GM12878 (cell line): Measurements from ENCODE around the gene DDX31. TPM values are rescaled to one million over a fixed set of nuclear protein-coding genes. Genes with fewer than 3 reads are reported as not detected.

Experiments
- ATAC-seq: fragments of 200-7000 bp; cut with Tn5 transposase; 3 replicates; pipeline ENCODE4 v1.9.1; 2020; ENCODE audit warnings: mild to moderate bottlenecking, moderate library complexity
- BruUV-seq: library from RNA; stranded (reverse); fragments of 400-500 nt; replicated peaks from 2 replicates; lab custom pipeline; 2021; lab: Mats Ljungman, UMichigan
- CTCF ChIA-PET: fragments of 300-600 bp; sonication (Branson Sonifier 250); formaldehyde crosslinking; extraction: SDS; loops from one replicate; lab custom pipeline; 2021; ENCODE audit warnings: inconsistent platforms; lab: Yijun Ruan, JAX
- POLR2A ChIA-PET: fragments of 350-600 bp; formaldehyde crosslinking; extraction: SDS; loops from one replicate; lab custom pipeline; 2021; ENCODE audit warnings: inconsistent platforms; lab: Charles Lee
- RAD21 ChIA-PET: fragments of 300-600 bp; sonication (Branson Sonifier 250); formaldehyde crosslinking; loops from one replicate; lab custom pipeline; 2023; ENCODE audit warnings: antibody characterized with exemption; ENCODE audit not compliant: unreplicated experiment; lab: Charles Lee
- SMC1A ChIA-PET: fragments of 300-600 bp; sonication (Branson Sonifier 250); formaldehyde crosslinking; loops from one replicate; lab custom pipeline; 2023; ENCODE audit not compliant: unreplicated experiment, uncharacterized antibody; lab: Charles Lee
- DNase-seq: peaks from one replicate; pipeline ENCODE4 v3.0.0-alpha.2; 2011; ENCODE audit warnings: low read depth, low spot score
- FAIRE-seq: peaks from 3 replicates; lab custom pipeline; 2011; peaks lifted over from hg19 to GRCh38; lab: Jason Lieb, UNC
- H2AFZ ChIP-seq: 2 replicates; pipeline ENCODE4 v1.6.0; 2011; ENCODE audit warnings: low read depth, low read length, control low read depth; ENCODE audit not compliant: control insufficient read depth
- H3K27ac ChIP-seq: 2 replicates; pipeline ENCODE4 v1.5.1; 2011; ENCODE audit warnings: control low read depth; ENCODE audit not compliant: control insufficient read depth, insufficient read depth
- H3K27me3 ChIP-seq, 2 experiments: replicated peaks in 1 of 2; 2 replicates each; pipeline versions ENCODE4 v1.6.0 to v1.6.1; 2011; ENCODE audit warnings: low read length in 1 of 2; ENCODE audit not compliant: control insufficient read depth in 2 of 2, insufficient read depth in 2 of 2
- H3K36me3 ChIP-seq, 2 experiments: 2 replicates each; pipeline ENCODE4 v1.5.1; 2011; ENCODE audit warnings: low read length in 1 of 2; ENCODE audit not compliant: control insufficient read depth in 2 of 2, insufficient read depth in 2 of 2
- H3K4me1 ChIP-seq: 2 replicates; pipeline ENCODE4 v1.6.1; 2011; ENCODE audit warnings: mild to moderate bottlenecking, low read length, moderate library complexity, mixed read lengths; ENCODE audit not compliant: control insufficient read depth, insufficient read depth
- H3K4me2 ChIP-seq: 2 replicates; pipeline ENCODE4 v1.6.0; 2011; ENCODE audit warnings: control low read depth; ENCODE audit not compliant: control insufficient read depth, insufficient read depth
- H3K4me3 ChIP-seq: fragments of 200-600 bp; sonication (generic); 2 replicates; pipeline ENCODE4 v1.5.1; 2016
- H3K79me2 ChIP-seq: 2 replicates; pipeline ENCODE4 v1.6.0; 2011; ENCODE audit warnings: low read length; ENCODE audit not compliant: control insufficient read depth, insufficient read depth
- H3K9ac ChIP-seq: 2 replicates; pipeline ENCODE4 v1.8.0; 2011; ENCODE audit warnings: low read length, control low read depth, mixed read lengths; ENCODE audit not compliant: control insufficient read depth, insufficient read depth
- H3K9me3 ChIP-seq: replicated peaks from 3 replicates; pipeline ENCODE4 v1.5.1; 2011; ENCODE audit warnings: mild to moderate bottlenecking, low read length; ENCODE audit not compliant: control insufficient read depth, insufficient read depth
- H4K20me1 ChIP-seq: 2 replicates; pipeline ENCODE4 v1.6.0; 2011; ENCODE audit not compliant: control insufficient read depth, insufficient read depth
- CBX3 ChIP-seq: fragments of 200-600 bp; sonication (generic); IDR thresholded peaks from 2 replicates; pipeline ENCODE4 v1.6.1; 2016; ENCODE audit warnings: low read depth, borderline replicate concordance
- CREM ChIP-seq: IDR thresholded peaks from 2 replicates; pipeline ENCODE4 v1.6.1; 2014; ENCODE audit warnings: antibody characterized with exemption, low read depth
- GATAD2B ChIP-seq: fragments of 450-650 bp; conservative IDR thresholded peaks from 2 replicates; pipeline ENCODE4 v1.6.1; 2017; ENCODE audit warnings: low read depth, mild to moderate bottlenecking, moderate library complexity
- IKZF2 ChIP-seq, 2 experiments: fragments of 450-650 bp; IDR thresholded peaks; 2 replicates each; pipeline ENCODE4 v1.6.1; 2017; ENCODE audit warnings: mild to moderate bottlenecking in 2 of 2, moderate library complexity in 2 of 2
- IRF4 ChIP-seq: IDR thresholded peaks from 2 replicates; pipeline ENCODE4 v1.6.1; 2011; ENCODE audit warnings: low read depth, low read length
- JUNB ChIP-seq: IDR thresholded peaks from 2 replicates; pipeline ENCODE4 v1.6.1; 2016; ENCODE audit warnings: antibody characterized with exemption, mild to moderate bottlenecking
- KAT2A ChIP-seq: conservative IDR thresholded peaks from 2 replicates; pipeline ENCODE4 v1.6.1; 2011; ENCODE audit warnings: low read depth, low read length; ENCODE audit not compliant: control insufficient read depth
- MTA2 ChIP-seq: fragments of 450-650 bp; IDR thresholded peaks from 2 replicates; pipeline ENCODE4 v1.6.1; 2016; ENCODE audit warnings: low read depth, mild to moderate bottlenecking, moderate library complexity
- MXI1 ChIP-seq: fragments of 150-350 bp; IDR thresholded peaks from 2 replicates; pipeline ENCODE4 v1.6.1; 2011; ENCODE audit warnings: low read depth, mild to moderate bottlenecking, inconsistent platforms, low read length, improper control_type of control experiment
- POLR2AphosphoS2 ChIP-seq: IDR thresholded peaks from 2 replicates; pipeline ENCODE4 v1.6.1; 2011; ENCODE audit warnings: low read depth, mild to moderate bottlenecking, low read length, improper control_type of control experiment, moderate library complexity
- SIN3A ChIP-seq: IDR thresholded peaks from 2 replicates; pipeline ENCODE4 v1.6.1; 2012; ENCODE audit warnings: low read depth, low read length, improper control_type of control experiment
- SMARCA5 ChIP-seq: fragments of 450-650 bp; IDR thresholded peaks from 2 replicates; pipeline ENCODE4 v1.6.1; 2017; ENCODE audit warnings: mild to moderate bottlenecking
- SMC3 ChIP-seq: IDR thresholded peaks from 2 replicates; pipeline ENCODE4 v1.6.1; 2011; ENCODE audit warnings: low read length, improper control_type of control experiment, borderline replicate concordance
- STAT1 ChIP-seq: fragments of 450-650 bp; conservative IDR thresholded peaks from 2 replicates; pipeline ENCODE4 v1.6.1; 2014; ENCODE audit warnings: antibody characterized with exemption, mild to moderate bottlenecking
- STAT3 ChIP-seq: IDR thresholded peaks from 2 replicates; pipeline ENCODE4 v1.6.1; 2011; ENCODE audit warnings: low read depth, low read length, improper control_type of control experiment
- SUPT20H ChIP-seq: IDR thresholded peaks from 2 replicates; pipeline ENCODE4 v1.6.1; 2011; ENCODE audit warnings: low read depth, mild to moderate bottlenecking, low read length, moderate library complexity, borderline replicate concordance; ENCODE audit not compliant: control insufficient read depth
- TCF3 ChIP-seq: IDR thresholded peaks from 2 replicates; pipeline ENCODE4 v1.6.1; 2012; ENCODE audit warnings: low read depth, mild to moderate bottlenecking, low read length, borderline replicate concordance; ENCODE audit not compliant: insufficient read depth
- WRNIP1 ChIP-seq: IDR thresholded peaks from 2 replicates; pipeline ENCODE4 v1.6.1; 2011; ENCODE audit warnings: low read depth, low read length, improper control_type of control experiment, borderline replicate concordance
- WGBS: methylation state at CpG from one replicate; pipeline ENCODE4 v1.1.6; 2016; ENCODE audit warnings: low lambda C conversion rate; ENCODE audit not compliant: insufficient replicate concordance, insufficient coverage; ENCODE audit errors: missing lambda C conversion rate; 5-methylcytosine and 5-hydroxymethylcytosine counted together
- in situ Hi-C: fragments of 300-500 bp; cut with MboI; formaldehyde crosslinking; loops from 9 replicates; pipeline ENCODE4 v1.14.3; 2018; ENCODE audit warnings: mixed read lengths
- intact Hi-C: fragments of 100-400 bp; cut with micrococcal nuclease; formaldehyde crosslinking; loops from one replicate; pipeline ENCODE4 v1.14.2; 2022; ENCODE audit not compliant: unreplicated experiment
- polyA plus RNA-seq, 11 experiments: library from polyadenylated mRNA; depleted of rRNA in 4 of 11; unstranded in 6 of 11; stranded (reverse) in 5 of 11; fragments of >200 nt; fragmentation: Nextera tagmentation in 4 of 11; fragmentation: Illumina TruSeq in 1 of 11; extraction: Ambion mirVana in 4 of 11; extraction: Trizol in 1 of 11; gene quantifications; 1 replicate in 1 of 11; 2 replicates in 10 of 11; pipeline versions ENCODE4 v1.2.1 to v1.2.3, GENCODE V29; 2011 to 2016; ENCODE audit warnings: inconsistent platforms in 2 of 11, missing spikeins in 2 of 11, low read depth in 1 of 11
- total RNA-seq, 4 experiments: library from RNA; depleted of rRNA in 3 of 4; stranded (reverse); fragments of >200 nt in 3 of 4; fragmentation: Illumina TruSeq in 1 of 4; extraction: Trizol in 1 of 4; gene quantifications; 2 replicates each; pipeline versions ENCODE4 v1.2.1 to v1.2.3, GENCODE V29; 2013 to 2021
- TF ChIP-seq, protein P1 (sequence below): IDR thresholded peaks from 2 replicates; pipeline ENCODE4 v1.6.1; 2012; ENCODE audit warnings: improper control_type of control experiment, low read depth, low read length; ENCODE audit not compliant: insufficient replicate concordance
- TF ChIP-seq, protein P2 (sequence below): IDR thresholded peaks from 2 replicates; pipeline ENCODE4 v1.6.1; 2012; ENCODE audit warnings: low read length, inconsistent platforms

The DDX31 gene
- total and polyA plus RNA-seq, 10 of the 15 experiments (the other 5 are each of a cell fraction or from before 2014, with no cell fraction given): 12.1 to 30.8 (median 20.8) TPM

DNA sequence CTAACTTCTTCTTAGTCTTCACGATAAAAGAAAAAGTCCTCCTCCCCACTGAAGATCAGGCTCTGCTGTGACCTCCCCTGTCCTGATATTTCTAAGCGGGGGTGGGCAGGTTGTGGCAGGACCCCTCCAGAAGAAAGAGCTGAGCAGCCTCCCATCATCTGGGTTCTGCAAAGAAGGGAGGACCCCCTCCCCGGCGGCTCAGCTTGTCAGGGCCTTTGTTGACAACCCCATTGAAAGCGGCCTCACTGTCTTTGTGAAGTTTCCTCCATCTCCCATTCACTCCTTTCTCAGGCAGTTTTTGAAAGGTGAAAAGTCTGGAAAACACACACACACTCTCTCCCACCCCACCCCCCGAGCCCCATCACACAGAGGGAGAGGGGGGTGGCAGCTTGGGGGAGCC is 113.5 kb downstream of the DDX31 start:
- in situ Hi-C loops: no loop called here
- FAIRE-seq: no peak
- CTCF ChIA-PET: no interaction called here

More for the DNA sequence above, 113.5 kb downstream of the DDX31 start:
- no peak overlapping the region for H3K4me2 ChIP-seq
- H3K27me3 ChIP-seq: no peaks in the 10 kb centered on the region
- no peaks in the 10 kb centered on the region for H3K4me1 ChIP-seq
- ChIA-PET POLR2A (no interaction called here), SMC1A (no interaction called here), RAD21 (no interaction called here)
- no peak overlapping the region for H2AFZ ChIP-seq
- no peaks in the 10 kb centered on the region for H3K79me2 ChIP-seq
- 50% methylated on average over 6 of the region's 6 CpGs for WGBS
- ATAC-seq (no peak), DNase-seq (no peak)
- no peak overlapping the region for H3K9ac ChIP-seq
- no peaks in the 10 kb centered on the region for H3K36me3 ChIP-seq
- H4K20me1 ChIP-seq: no peaks in the 10 kb centered on the region
- H3K9me3 ChIP-seq: no peaks in the 10 kb centered on the region
- no TSS peak for BruUV-seq
- H3K27ac ChIP-seq: no peak overlapping the region
- intact Hi-C loops: no loop called here
- no peak for TF ChIP-seq SUPT20H
- TF ChIP-seq, protein P1, sequence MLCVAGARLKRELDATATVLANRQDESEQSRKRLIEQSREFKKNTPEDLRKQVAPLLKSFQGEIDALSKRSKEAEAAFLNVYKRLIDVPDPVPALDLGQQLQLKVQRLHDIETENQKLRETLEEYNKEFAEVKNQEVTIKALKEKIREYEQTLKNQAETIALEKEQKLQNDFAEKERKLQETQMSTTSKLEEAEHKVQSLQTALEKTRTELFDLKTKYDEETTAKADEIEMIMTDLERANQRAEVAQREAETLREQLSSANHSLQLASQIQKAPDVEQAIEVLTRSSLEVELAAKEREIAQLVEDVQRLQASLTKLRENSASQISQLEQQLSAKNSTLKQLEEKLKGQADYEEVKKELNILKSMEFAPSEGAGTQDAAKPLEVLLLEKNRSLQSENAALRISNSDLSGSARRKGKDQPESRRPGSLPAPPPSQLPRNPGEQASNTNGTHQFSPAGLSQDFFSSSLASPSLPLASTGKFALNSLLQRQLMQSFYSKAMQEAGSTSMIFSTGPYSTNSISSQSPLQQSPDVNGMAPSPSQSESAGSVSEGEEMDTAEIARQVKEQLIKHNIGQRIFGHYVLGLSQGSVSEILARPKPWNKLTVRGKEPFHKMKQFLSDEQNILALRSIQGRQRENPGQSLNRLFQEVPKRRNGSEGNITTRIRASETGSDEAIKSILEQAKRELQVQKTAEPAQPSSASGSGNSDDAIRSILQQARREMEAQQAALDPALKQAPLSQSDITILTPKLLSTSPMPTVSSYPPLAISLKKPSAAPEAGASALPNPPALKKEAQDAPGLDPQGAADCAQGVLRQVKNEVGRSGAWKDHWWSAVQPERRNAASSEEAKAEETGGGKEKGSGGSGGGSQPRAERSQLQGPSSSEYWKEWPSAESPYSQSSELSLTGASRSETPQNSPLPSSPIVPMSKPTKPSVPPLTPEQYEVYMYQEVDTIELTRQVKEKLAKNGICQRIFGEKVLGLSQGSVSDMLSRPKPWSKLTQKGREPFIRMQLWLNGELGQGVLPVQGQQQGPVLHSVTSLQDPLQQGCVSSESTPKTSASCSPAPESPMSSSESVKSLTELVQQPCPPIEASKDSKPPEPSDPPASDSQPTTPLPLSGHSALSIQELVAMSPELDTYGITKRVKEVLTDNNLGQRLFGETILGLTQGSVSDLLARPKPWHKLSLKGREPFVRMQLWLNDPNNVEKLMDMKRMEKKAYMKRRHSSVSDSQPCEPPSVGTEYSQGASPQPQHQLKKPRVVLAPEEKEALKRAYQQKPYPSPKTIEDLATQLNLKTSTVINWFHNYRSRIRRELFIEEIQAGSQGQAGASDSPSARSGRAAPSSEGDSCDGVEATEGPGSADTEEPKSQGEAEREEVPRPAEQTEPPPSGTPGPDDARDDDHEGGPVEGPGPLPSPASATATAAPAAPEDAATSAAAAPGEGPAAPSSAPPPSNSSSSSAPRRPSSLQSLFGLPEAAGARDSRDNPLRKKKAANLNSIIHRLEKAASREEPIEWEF: no peak
- no peak for TF ChIP-seq IRF4
- TF ChIP-seq MTA2: no peak
- TF ChIP-seq SIN3A: no peak
- TF ChIP-seq WRNIP1: no peak
- TF ChIP-seq MXI1: no peak
- TF ChIP-seq IKZF2 (IDR thresholded peaks at IDR 0.05): no peak
- no peak for TF ChIP-seq KAT2A
- TF ChIP-seq CBX3: no peak
- no peak for TF ChIP-seq GATAD2B
- TF ChIP-seq STAT3: no peak
- TF ChIP-seq JUNB: no peak
- no peak for TF ChIP-seq STAT1
- TF ChIP-seq SMARCA5: no peak
- no peak for TF ChIP-seq POLR2AphosphoS2
- TF ChIP-seq SMC3: no peak
- TF ChIP-seq, protein P2, sequence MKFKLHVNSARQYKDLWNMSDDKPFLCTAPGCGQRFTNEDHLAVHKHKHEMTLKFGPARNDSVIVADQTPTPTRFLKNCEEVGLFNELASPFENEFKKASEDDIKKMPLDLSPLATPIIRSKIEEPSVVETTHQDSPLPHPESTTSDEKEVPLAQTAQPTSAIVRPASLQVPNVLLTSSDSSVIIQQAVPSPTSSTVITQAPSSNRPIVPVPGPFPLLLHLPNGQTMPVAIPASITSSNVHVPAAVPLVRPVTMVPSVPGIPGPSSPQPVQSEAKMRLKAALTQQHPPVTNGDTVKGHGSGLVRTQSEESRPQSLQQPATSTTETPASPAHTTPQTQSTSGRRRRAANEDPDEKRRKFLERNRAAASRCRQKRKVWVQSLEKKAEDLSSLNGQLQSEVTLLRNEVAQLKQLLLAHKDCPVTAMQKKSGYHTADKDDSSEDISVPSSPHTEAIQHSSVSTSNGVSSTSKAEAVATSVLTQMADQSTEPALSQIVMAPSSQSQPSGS: no peak
- TF ChIP-seq TCF3: no peak
- TF ChIP-seq CREM: no peak
- no peak overlapping the region for H3K4me3 ChIP-seq
